Erythroblast (primary cell): ENCODE measurements around the gene NSD2.

Experiments
- GATA1 ChIP-seq: IDR thresholded peaks from 2 replicates; pipeline ENCODE4 v1.6.1; 2011; ENCODE audit warnings: low read depth, mild to moderate bottlenecking, control low read depth, low read length, moderate library complexity
- POLR2A ChIP-seq: IDR thresholded peaks from 2 replicates; pipeline ENCODE4 v1.6.1; 2011; ENCODE audit warnings: mild to moderate bottlenecking, low read length

GRCh38 chr4:1978741-1979476 lies 107.7 kb downstream of the NSD2 start:
- TF ChIP-seq POLR2A, result no peak
- TF ChIP-seq GATA1, result no peak
